ENCODE results near the gene DSCAML1.

The DSCAML1 gene

DNA sequence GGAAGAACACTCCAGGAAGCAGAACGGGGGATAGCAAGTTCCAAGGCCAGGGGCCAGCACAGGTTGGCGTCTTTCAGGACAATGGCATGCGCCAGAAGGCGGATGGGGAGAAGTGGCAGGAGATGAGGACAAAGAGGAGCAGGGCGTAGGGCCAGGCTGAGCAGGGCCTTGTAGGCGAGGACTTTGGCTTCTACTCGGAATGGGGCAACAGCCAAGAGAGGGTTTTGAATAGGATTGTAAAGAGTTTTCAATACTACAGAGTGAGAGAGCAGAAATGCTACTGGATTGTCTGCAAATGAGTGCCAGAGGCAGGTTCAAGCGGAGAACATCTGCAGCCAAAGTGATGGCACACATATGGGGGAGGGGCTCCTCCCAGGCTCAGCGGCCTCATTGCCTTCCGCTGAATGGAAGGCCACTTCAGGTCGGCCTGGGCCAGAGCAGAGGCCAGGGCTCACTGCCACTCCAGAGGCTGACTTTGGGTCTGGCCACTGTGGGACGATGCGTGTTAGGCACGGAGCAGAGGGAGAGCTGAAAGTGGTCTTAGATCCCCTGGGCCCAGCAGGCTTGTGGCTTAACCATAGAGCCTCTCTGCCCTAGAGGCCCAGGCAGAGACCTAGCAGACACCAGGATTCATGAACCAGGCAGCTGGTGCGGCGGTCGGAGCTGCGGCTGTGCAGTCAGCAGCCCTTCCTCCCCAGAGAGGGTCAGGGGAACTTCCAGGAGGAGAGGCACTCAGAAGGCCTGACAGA, 118.2 kb downstream of the DSCAML1 start:
- in situ Hi-C loops (cut with MboI; ENCODE audit: low pct_unique_long_range_greater_than_20kb, low sequenced_read_pairs, unreplicated experiment): no loop called here
- DNase-seq (ENCODE audit: low spot score): no peak
- TF ChIP-seq, protein P1, sequence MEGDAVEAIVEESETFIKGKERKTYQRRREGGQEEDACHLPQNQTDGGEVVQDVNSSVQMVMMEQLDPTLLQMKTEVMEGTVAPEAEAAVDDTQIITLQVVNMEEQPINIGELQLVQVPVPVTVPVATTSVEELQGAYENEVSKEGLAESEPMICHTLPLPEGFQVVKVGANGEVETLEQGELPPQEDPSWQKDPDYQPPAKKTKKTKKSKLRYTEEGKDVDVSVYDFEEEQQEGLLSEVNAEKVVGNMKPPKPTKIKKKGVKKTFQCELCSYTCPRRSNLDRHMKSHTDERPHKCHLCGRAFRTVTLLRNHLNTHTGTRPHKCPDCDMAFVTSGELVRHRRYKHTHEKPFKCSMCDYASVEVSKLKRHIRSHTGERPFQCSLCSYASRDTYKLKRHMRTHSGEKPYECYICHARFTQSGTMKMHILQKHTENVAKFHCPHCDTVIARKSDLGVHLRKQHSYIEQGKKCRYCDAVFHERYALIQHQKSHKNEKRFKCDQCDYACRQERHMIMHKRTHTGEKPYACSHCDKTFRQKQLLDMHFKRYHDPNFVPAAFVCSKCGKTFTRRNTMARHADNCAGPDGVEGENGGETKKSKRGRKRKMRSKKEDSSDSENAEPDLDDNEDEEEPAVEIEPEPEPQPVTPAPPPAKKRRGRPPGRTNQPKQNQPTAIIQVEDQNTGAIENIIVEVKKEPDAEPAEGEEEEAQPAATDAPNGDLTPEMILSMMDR (IDR thresholded peaks at IDR 0.05; ENCODE audit: extremely low read depth, insufficient read depth, missing control alignments): no peak

DNA sequence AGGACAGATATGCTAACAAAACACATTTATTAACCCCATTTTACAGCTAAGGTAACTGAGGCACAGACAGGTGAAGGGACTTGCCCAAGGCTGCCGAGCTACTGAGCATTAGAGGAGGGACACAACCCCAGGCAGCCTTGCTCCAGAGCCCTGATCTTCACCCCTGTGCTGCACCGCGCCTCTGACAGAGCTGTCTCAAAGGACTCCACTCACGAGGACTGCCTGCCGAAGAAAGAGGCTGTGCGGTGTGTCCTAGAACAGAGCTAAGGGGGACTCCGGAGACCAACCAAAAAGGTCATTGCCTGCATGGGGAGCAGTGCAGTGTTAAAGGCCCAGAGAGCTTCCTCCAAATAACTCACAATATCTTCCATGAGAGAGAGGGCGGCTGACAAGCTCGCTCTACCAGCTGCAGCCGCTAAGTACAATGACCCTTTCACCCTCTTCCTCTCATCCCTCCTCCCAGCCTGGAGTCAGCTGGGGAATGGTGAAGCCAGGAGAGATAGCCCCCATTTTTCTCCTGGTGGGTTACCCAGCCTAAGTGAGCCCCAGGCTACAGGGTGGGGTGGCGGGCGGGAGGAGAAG, 119.2 kb downstream of the DSCAML1 start:
- no peak for DNase-seq (ENCODE audit: low spot score)
- TF ChIP-seq, protein P1 (IDR thresholded peaks at IDR 0.05; ENCODE audit: extremely low read depth, insufficient read depth, missing control alignments): no peak
- in situ Hi-C loops (cut with MboI; ENCODE audit: low pct_unique_long_range_greater_than_20kb, low sequenced_read_pairs, unreplicated experiment): no loop called here

DNA sequence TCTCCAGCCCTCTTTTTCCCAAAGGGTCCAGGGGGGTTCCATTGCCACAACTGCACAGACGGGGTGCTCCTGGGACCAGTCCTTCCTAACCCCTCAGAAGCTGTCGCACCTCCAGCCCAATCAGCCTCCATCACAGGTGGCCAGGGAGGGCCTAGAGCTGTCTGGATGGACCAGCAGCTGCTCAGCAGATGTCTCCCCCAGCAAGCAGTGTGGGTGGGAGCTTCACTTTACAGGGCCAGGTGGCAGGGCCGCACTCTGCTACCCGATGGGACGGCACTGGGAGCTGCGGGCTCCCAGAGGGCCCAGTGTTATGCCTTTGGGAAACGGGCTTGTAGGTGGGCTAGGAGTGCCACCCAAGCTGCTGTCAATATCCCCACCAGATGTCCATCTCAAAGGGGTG, 120.5 kb downstream of the DSCAML1 start:
- in situ Hi-C loops (cut with MboI; ENCODE audit: low pct_unique_long_range_greater_than_20kb, low sequenced_read_pairs, unreplicated experiment): no loop called here
- DNase-seq (ENCODE audit: low spot score): no peak
- TF ChIP-seq, protein P1 (IDR thresholded peaks at IDR 0.05; ENCODE audit: extremely low read depth, insufficient read depth, missing control alignments): no peak

DNA sequence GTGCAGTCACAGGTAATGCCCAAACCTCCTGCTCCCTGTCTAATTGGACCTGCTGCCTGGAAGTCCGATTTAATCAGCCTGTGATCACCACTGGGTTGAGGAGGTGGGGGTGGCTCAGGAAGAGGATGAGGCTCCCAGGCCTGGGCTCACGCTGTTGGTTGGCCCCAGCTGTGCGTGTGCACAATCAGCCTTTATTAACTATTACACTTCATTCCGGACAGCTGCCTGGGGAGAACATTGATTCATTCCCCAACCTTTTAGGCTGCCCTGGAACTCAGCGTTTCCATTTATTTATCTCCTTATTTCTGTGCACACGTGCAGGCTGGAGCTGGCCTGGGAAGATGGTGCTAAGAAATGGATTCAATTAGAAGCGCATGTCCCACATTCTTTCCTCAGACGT, 123.4 kb downstream of the DSCAML1 start:
- TF ChIP-seq, protein P1 (IDR thresholded peaks at IDR 0.05; ENCODE audit: extremely low read depth, insufficient read depth, missing control alignments): no peak
- no peak for DNase-seq (ENCODE audit: low spot score)
- in situ Hi-C loops (cut with MboI; ENCODE audit: low pct_unique_long_range_greater_than_20kb, low sequenced_read_pairs, unreplicated experiment): no loop called here

DNA sequence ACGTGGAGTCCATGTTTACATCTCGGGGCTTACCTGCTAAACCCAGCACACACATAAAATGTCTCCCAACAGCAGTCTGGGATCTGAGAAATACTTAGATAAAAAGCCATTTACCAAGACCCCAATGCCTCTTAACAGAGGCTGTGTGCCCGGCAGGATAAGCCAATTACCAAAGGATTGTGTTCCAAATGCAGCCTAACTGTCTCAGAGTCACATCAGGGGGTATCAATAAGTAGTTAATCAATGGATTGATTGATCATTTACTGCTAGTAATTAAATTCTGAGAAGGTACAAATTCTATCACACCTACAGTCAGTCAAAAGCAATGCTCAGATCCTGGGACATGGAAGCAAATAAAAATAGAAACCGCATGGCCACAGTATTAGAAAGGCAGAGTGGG, 125.6 kb downstream of the DSCAML1 start:
- DNase-seq (ENCODE audit: low spot score): no peak
- TF ChIP-seq, protein P1 (IDR thresholded peaks at IDR 0.05; ENCODE audit: extremely low read depth, insufficient read depth, missing control alignments): no peak
- in situ Hi-C loops (cut with MboI; ENCODE audit: low pct_unique_long_range_greater_than_20kb, low sequenced_read_pairs, unreplicated experiment): no loop called here

DNA sequence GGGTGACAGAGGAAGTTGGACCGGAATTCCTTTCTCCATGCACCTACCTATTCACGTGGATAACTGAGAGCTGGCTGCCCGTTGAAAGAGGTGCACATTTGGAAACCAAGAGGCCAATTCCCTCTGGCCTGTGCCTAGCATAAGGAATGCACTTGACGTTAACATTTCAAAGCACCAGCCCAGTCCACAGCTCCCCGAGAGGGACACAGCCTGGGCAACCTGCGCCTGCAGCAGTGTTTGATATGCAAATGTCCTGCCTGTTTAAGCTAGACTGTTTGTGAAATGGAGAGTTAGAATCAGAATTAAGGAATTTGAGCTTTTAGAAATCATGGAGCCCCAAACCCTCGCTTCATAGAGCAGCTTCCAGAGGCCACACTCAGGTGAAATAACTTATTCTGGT, 126.1 kb downstream of the DSCAML1 start:
- in situ Hi-C loops (cut with MboI; ENCODE audit: low pct_unique_long_range_greater_than_20kb, low sequenced_read_pairs, unreplicated experiment): no loop called here
- DNase-seq (ENCODE audit: low spot score): no peak

More for the DNA sequence above, 126.1 kb downstream of the DSCAML1 start:
- TF ChIP-seq, protein P1 (IDR thresholded peaks at IDR 0.05; ENCODE audit: extremely low read depth, insufficient read depth, missing control alignments): no peak
